Muscle of back (tissue), 11 donors: ENCODE data around the gene SHF. TPM values are rescaled to one million over a fixed set of nuclear protein-coding genes. Genes with fewer than 3 reads are reported as not detected.

Experiments used
- DNase-seq, 3 donors: peaks; one replicate each; pipeline versions ENCODE4 v3.0.0 to v3.0.0-alpha.2; 2013
- polyA plus RNA-seq, 10 donors: library from polyadenylated mRNA; unstranded; fragments of 120-200 nt; gene quantifications; one replicate each; pipeline ENCODE4 v1.2.1, GENCODE V29; 2013; ENCODE audit not compliant: insufficient read length in 10 of 10

The SHF gene
- polyA plus RNA-seq, 10 donors: 7.2 to 15.4 (median 10.1) TPM

DNA sequence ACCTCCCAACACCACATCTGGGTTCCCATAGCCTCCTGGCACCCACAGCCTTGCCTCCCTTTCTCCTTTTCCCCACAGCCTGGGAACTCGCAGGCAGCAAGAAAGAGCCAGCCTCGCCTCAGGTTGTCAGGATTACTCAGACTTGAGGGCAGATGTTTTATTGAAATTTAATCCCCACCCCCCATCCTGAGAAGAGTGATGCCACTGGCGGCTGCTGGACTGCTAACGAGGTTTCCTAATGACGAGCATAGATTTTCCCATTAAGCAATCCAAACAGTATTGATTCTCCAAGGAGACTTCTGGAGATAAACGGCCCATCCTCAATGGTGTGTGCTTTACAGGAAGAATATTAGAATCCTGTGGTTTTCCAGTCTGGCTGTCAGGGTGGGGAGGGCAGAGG is 13.7 kb downstream of the SHF start:
- DNase-seq: no peak

- no peak for DNase-seq
Observed at GRCh38 chr15:45171912-45172311, 15.9 kb downstream of the SHF start.

DNA sequence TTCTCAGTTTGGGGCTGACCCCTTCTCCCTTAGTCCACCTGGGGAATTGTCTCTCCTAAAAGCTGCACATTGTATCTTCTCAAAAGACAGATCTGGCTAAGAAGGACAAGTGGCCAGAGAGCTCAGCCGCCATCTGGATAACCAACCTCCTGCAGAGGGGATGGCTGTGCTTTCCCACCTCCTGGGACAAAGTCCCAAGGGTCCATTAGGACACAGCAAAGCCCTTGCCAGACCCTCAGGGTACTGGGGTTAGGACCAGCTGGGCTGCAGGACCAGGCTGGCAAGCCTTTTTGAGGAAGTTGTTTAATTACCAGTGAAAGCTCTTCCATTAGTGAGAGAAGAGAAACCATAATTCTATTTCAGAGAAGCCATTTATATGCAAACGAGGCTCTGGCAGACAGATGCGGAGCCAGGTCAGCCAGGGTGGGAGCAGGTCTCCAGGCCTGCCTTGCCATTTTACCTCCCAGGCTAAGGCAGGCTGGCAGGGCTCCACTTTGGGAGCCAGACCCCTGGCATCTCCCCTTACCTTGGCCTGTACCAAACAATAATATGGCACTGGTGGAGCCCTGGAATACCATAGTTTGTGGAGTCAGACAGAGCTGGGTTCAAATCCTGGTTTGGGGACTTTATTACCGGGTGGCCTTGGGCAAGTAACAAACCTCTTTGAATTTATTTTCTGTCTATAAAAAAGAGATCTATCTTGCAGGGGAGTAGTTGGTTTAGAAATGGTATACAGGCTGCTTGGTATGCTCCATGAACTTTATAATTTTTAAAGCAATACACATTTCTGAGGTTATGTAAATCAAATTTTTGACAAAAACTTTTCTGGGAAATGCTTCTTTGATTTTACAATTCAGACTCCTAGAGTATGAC is 17.9 kb downstream of the SHF start:
- DNase-seq: no peak

DNA sequence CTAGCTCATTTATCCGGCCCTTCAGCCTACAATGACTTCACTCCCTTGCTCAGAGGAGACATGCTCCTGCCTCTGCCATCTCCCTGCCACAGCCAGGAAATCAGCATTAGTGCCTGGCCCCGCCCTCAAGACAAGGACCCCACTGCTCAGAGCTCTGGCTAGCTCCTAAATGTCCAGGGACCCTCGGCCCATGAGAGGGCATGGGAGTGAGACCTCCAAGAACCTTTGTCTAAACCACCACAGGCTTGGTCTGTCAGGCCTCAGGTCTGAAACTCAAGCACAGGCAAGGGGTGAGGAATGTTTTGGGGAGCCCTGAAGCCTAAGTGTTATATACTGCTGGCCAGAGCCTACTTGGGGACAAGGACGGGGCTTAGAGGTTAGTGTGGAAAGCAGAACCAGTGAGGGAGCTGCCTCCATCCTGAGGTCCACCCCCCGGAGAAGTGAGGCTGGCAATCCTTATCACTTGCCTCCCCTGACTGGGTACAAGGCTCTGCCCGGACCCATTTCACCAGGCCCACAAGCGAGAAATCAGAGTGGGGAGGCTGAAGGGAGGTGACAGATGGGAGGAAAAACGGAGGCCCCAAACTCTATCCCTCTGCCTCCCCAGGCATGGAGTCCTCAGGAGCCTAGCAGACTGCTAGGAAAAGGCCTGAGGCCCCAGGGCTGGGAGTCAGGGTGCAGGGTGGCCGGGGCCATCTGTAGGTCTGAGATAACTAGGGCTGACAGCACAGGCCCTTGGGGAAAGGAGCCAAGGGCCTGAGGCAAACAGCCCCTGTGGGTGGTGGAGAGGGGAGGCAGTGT is 18.8 kb downstream of the SHF start:
- DNase-seq: no peak

DNA sequence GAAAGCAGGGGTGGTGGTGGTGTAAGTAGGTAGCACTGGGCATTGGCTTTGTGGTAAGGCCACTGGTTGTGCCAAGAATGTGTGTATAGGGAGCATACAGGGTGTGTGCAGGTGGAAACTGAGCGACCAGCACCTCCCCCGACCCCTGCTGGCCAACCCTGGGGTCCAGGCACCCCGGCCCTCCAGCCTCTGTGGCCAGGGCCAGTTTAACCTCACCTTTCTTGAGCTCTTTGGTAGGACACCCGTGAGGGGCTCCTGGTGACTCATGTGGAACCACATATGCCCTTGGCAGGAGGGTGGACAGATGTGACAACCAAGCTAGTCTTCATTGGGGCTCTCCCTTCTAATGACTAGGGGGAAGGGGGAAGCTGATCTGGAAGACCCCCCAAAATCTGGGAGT is 19.5 kb downstream of the SHF start:
- no peak for DNase-seq

- DNase-seq: no peak
Observed at GRCh38 chr15:45167631-45168205, 20.0 kb downstream of the SHF start.

GRCh38 chr15:45166834-45167630 is 20.7 kb downstream of the SHF start:
- DNase-seq: peak; percentile 79 to 94 (median 91)

DNA sequence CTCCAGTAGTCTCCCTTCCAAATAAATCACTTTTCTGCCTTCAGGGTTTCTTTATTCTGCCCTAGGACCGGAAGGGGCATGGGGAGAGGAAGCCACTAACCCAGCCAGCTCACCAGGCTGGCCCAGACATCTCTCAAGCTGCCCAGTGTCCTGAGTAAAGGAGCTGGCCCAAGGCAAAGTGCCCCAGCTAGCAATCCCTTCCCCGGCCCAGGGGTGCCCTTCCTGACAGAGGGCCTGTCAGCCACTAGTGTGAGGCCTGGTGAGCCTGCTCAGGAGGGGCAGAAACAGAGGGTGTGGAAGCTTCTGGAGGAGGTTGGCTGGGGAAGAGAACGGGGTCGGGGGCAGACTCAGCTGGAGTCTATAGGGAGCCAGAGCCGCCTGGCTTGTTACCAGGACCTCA is 22.2 kb downstream of the SHF start:
- DNase-seq: no peak

GRCh38 chr15:45164914-45165313 is 22.9 kb downstream of the SHF start:
- no peak for DNase-seq

DNA sequence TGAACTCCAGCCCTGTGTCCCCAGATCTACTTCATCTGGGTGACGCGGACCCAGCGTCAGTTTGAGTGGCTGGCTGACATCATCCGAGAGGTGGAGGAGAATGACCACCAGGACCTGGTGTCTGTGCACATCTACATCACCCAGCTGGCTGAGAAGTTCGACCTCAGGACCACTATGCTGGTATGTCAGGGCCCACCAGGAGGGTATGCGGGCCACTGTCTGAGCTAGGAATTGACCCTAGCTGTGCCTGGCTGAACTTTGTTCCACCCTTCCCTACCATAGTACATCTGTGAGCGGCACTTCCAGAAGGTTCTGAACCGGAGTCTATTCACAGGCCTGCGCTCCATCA is 24.3 kb downstream of the SHF start:
- DNase-seq: no peak

GRCh38 chr15:45162771-45163507 is 24.8 kb downstream of the SHF start:
- peak; percentile 67 to 86 (median 73) for DNase-seq

DNA sequence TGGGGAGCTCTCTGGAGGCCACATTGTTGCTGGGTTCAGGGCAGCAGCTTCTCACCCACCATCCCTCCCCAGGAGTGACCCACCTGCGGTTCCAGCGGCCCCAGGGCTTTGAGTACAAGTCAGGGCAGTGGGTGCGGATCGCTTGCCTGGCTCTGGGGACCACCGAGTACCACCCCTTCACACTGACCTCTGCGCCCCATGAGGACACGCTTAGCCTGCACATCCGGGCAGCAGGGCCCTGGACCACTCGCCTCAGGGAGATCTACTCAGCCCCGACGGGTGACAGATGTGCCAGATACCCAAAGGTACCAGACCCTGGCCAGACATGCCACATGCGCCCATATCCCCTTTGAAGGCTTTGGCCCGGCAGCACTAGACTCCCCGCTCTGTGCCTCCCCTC is 26.1 kb downstream of the SHF start:
- DNase-seq: no peak

DNA sequence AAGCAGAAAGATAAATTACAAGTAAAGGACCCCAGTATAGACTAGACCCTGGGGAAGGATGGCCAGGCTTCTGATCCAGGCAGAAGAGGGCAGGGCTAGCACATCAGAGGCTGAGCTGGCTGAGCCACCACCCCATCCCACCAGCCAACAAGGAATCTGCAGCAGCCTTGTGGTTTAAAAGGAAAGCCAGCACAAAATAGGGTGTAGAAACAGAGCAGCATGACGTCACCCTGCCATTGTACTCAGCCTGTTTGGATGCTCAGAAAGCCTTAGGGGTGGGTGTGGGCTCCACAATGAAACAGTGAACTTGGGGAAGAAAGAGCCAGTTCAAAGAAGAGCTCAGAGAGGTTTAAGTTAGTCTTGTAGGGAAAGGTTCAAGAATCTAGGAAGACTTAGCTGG is 29.8 kb downstream of the SHF start:
- peak in 2 of 3 donors; percentile 24 to 40 for DNase-seq

GRCh38 chr15:45156744-45157455 is 30.9 kb downstream of the SHF start:
- peak in 1 of 3 donors; percentile 42 for DNase-seq

- no peak for DNase-seq
Observed at GRCh38 chr15:45155739-45156138, 32.0 kb downstream of the SHF start.

DNA sequence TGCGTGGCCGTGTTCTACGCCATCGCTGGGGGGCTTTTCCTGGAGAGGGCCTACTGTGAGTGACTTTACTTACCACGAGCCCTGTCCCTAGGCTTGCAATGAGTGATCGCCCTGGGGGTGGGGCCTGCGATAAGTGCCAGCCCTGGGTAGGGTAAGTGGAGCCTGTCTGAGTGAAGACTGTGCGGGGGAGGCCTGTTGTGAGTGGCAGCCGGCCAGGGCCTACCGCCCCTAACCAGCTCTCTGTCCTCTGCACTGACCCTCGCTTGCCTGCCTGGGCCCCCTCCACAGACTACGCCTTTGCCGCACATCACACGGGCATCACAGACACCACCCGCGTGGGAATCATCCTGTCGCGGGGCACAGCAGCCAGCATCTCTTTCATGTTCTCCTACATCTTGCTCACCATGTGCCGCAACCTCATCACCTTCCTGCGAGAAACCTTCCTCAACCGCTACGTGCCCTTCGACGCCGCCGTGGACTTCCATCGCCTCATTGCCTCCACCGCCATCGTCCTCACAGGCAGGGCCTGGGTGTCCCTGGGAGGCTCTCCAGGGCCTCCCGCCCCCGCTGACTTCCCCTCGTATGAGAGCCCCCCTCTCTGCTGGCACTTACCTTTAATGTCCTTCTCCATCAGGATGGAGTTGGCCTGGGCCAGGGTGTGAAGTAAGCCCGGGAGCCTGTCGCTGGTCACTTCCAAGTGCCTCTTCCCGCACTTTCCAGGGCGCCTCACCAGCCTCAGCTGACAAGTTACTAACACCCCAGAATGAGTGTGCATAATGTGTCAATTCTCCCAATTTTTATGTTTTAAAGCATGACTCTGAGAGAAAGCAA is 35.6 kb downstream of the SHF start:
- DNase-seq: no peak

DNA sequence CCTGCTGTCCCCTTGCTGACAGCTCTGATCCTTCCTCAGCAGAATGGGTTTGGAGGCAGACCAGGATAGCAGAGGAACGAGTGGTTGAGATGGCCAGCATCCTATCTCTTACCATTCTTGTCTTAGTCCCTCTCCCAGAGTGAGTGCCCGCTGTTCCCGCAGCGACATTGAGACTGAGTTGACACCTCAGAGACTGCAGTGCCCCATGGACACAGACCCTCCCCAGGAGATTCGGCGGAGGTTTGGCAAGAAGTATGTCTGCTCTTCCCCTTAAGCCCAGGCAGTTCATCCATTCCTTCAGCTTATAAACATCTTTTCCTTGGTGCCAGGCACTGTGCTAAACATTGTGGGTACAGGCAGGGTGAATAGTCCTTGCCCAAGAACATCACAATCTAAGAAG is 36.8 kb downstream of the SHF start:
- no peak for DNase-seq

- no peak for DNase-seq
Observed at GRCh38 chr15:45150481-45150880, 37.3 kb downstream of the SHF start.

DNA sequence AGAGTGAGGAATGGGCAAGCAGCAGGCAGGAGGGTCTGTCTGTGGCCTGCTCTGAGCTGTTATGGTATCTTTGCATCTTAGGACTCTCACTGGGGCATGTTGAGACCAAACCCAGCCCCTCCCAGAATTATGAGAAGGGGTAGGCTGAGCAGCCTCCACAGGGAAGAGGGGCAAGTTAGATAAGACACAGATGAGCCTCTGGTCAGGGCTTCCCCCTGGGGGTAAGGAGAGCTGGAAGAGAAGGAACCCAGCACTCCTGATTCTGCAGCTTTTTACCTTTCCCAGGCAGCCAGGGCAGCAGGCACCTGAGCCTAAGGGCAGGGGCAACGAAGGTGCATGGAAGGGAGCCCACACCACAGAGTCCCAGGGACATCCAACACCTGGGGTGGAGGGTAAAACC is 38.7 kb downstream of the SHF start:
- DNase-seq: no peak
